ENCODE data around the gene ZDHHC16.

GRCh38 chr10:97456034-97456685, 10.2 kb downstream of the ZDHHC16 start:
- TF ChIP-seq CTCF (IDR thresholded peaks at IDR 0.05) = no peak
- TF ChIP-seq POLR2A (IDR thresholded peaks at IDR 0.05; ENCODE audit: low read depth) = no peak
- no peak for TF ChIP-seq POLR2AphosphoS5 (IDR thresholded peaks at IDR 0.05)

Data from esophagus muscularis mucosa (tissue), 3 donors.